Measurements from ENCODE around the gene BBIP1.

DNA sequence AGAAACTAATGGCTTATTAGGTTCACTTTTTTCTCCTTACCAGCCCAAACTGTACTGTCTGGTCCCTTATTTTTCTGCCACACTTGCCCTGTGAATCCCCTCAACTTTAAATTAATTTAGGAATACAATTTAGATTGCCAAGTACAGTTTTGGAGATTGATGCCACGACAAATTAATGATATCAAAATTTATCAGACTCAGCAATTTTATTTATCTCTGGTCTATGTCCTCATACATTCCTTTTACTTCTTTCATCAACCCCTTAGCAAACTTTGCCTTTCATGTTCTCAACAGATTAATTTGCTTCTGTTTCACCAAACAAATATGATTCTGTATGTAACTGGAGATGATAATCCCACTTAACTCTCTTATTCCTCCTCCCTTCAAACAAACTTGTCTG is 38.6 kb upstream of the BBIP1 start:
- TF ChIP-seq, protein P1, sequence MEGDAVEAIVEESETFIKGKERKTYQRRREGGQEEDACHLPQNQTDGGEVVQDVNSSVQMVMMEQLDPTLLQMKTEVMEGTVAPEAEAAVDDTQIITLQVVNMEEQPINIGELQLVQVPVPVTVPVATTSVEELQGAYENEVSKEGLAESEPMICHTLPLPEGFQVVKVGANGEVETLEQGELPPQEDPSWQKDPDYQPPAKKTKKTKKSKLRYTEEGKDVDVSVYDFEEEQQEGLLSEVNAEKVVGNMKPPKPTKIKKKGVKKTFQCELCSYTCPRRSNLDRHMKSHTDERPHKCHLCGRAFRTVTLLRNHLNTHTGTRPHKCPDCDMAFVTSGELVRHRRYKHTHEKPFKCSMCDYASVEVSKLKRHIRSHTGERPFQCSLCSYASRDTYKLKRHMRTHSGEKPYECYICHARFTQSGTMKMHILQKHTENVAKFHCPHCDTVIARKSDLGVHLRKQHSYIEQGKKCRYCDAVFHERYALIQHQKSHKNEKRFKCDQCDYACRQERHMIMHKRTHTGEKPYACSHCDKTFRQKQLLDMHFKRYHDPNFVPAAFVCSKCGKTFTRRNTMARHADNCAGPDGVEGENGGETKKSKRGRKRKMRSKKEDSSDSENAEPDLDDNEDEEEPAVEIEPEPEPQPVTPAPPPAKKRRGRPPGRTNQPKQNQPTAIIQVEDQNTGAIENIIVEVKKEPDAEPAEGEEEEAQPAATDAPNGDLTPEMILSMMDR (IDR thresholded peaks at IDR 0.05) = no peak
- no peak for TF ChIP-seq POLR2A (IDR thresholded peaks at IDR 0.05)
